HEK293 (cell line): ENCODE measurements around the gene RRAS.
A peak's percentile ranks its signal among the peaks of the same experiment; 100 is the strongest.

ENCODE experiments used
- CTCF ChIA-PET: fragments of 350-600 bp; formaldehyde crosslinking; extraction: SDS; loops from one replicate; lab custom pipeline; 2021; ENCODE audit warnings: antibody characterized with exemption; lab: Yijun Ruan, JAX
- POLR2A ChIA-PET: fragments of 300-600 bp; formaldehyde crosslinking; extraction: SDS; loops from one replicate; lab custom pipeline; 2020; ENCODE audit warnings: antibody characterized with exemption, inconsistent platforms; lab: Yijun Ruan, JAX
- H3K27ac ChIP-seq: fragments of 200-500 bp; sonication (Bioruptor generic); 2 replicates; pipeline ENCODE4 v1.5.1; 2014; ENCODE audit warnings: low read depth, low read length, control low read depth, inconsistent platforms; ENCODE audit errors: extremely low read depth
- H3K36me3 ChIP-seq, 2 experiments: fragments of 200-500 bp in 1 of 2; sonication (Bioruptor generic) in 1 of 2; 1 replicate in 1 of 2; 2 replicates in 1 of 2; pipeline ENCODE4 v1.5.1; 2014 to 2017; ENCODE audit warnings: inconsistent platforms in 2 of 2, low read length in 2 of 2; ENCODE audit not compliant: control insufficient read depth in 2 of 2, insufficient read depth in 1 of 2
- H3K4me1 ChIP-seq: fragments of 200-500 bp; sonication (Bioruptor generic); 2 replicates; pipeline ENCODE4 v1.5.1; 2014; ENCODE audit warnings: mild to moderate bottlenecking, low read length, inconsistent platforms; ENCODE audit not compliant: control insufficient read depth, insufficient read depth
- H3K4me3 ChIP-seq: 2 replicates; pipeline ENCODE4 v1.5.1; 2011; ENCODE audit warnings: low read depth, mild to moderate bottlenecking, control low read depth, low read length, moderate library complexity
- H3K9me3 ChIP-seq: fragments of 200-500 bp; sonication (Bioruptor generic); 2 replicates; pipeline ENCODE4 v1.5.1; 2014; ENCODE audit warnings: low read depth, low read length, inconsistent platforms; ENCODE audit not compliant: control insufficient read depth, insufficient read depth
- EGR2 ChIP-seq: fragments of 450-650 bp; formaldehyde crosslinking; IDR thresholded peaks from 2 replicates; pipeline ENCODE4 v1.5.1; 2016; ENCODE audit warnings: low read depth, missing biosample characterization, missing genetic modification characterization
- GLIS2 ChIP-seq: fragments of 450-650 bp; formaldehyde crosslinking; IDR thresholded peaks from 2 replicates; pipeline ENCODE4 v1.5.1; 2016; ENCODE audit warnings: missing biosample characterization, missing genetic modification characterization
- HIC1 ChIP-seq: fragments of 450-650 bp; formaldehyde crosslinking; IDR thresholded peaks from 2 replicates; pipeline ENCODE4 v1.5.1; 2016; ENCODE audit warnings: missing biosample characterization, missing genetic modification characterization
- IKZF3 ChIP-seq: fragments of 450-650 bp; IDR thresholded peaks from 2 replicates; pipeline ENCODE4 v1.5.0; 2018; ENCODE audit warnings: missing biosample characterization, mild to moderate bottlenecking, missing genetic modification characterization, moderate library complexity
- KLF1 ChIP-seq: fragments of 450-650 bp; formaldehyde crosslinking; IDR thresholded peaks from 2 replicates; pipeline ENCODE4 v1.5.1; 2016; ENCODE audit warnings: missing biosample characterization, missing genetic modification characterization
- KLF10 ChIP-seq: fragments of 450-650 bp; IDR thresholded peaks from 2 replicates; pipeline ENCODE4 v1.5.1; 2018; ENCODE audit warnings: missing biosample characterization, mild to moderate bottlenecking, missing genetic modification characterization
- KLF17 ChIP-seq: fragments of 450-650 bp; formaldehyde crosslinking; IDR thresholded peaks from 2 replicates; pipeline ENCODE4 v1.5.1; 2016; ENCODE audit warnings: missing biosample characterization, missing genetic modification characterization
- KLF7 ChIP-seq: fragments of 450-650 bp; formaldehyde crosslinking; IDR thresholded peaks from 2 replicates; pipeline ENCODE4 v1.5.1; 2016; ENCODE audit warnings: missing biosample characterization, missing genetic modification characterization, borderline replicate concordance
- SP2 ChIP-seq: fragments of 450-650 bp; formaldehyde crosslinking; IDR thresholded peaks from 2 replicates; pipeline ENCODE4 v1.5.1; 2016; ENCODE audit warnings: missing biosample characterization, missing genetic modification characterization
- SP3 ChIP-seq: fragments of 450-650 bp; formaldehyde crosslinking; IDR thresholded peaks from 2 replicates; pipeline ENCODE4 v1.5.1; 2016; ENCODE audit warnings: missing biosample characterization, missing genetic modification characterization
- ZBTB20 ChIP-seq: fragments of 450-650 bp; formaldehyde crosslinking; IDR thresholded peaks from 2 replicates; pipeline ENCODE4 v1.5.1; 2016; ENCODE audit warnings: missing biosample characterization, missing genetic modification characterization
- ZBTB6 ChIP-seq: fragments of 450-650 bp; formaldehyde crosslinking; IDR thresholded peaks from 2 replicates; pipeline ENCODE4 v1.5.1; 2017; ENCODE audit warnings: missing biosample characterization, missing genetic modification characterization
- ZNF138 ChIP-seq: fragments of 450-650 bp; formaldehyde crosslinking; IDR thresholded peaks from 2 replicates; pipeline ENCODE4 v1.5.1; 2016; ENCODE audit warnings: missing biosample characterization, missing genetic modification characterization, borderline replicate concordance
- ZNF169 ChIP-seq: fragments of 450-650 bp; formaldehyde crosslinking; IDR thresholded peaks from 2 replicates; pipeline ENCODE4 v1.5.1; 2016; ENCODE audit warnings: missing biosample characterization, missing genetic modification characterization
- ZNF335 ChIP-seq: fragments of 450-650 bp; formaldehyde crosslinking; conservative IDR thresholded peaks from 2 replicates; pipeline ENCODE4 v1.5.1; 2016; ENCODE audit warnings: missing biosample characterization, missing genetic modification characterization
- ZNF341 ChIP-seq: fragments of 450-650 bp; formaldehyde crosslinking; IDR thresholded peaks from 2 replicates; pipeline ENCODE4; 2016; ENCODE audit warnings: low read depth, missing biosample characterization, missing genetic modification characterization
- ZNF366 ChIP-seq: fragments of 450-650 bp; formaldehyde crosslinking; conservative IDR thresholded peaks from 2 replicates; pipeline ENCODE4 v1.5.1; 2016; ENCODE audit warnings: missing biosample characterization, missing genetic modification characterization
- ZNF37A ChIP-seq: fragments of 450-650 bp; IDR thresholded peaks from 2 replicates; pipeline ENCODE4 v1.5.1; 2018; ENCODE audit warnings: missing biosample characterization, missing genetic modification characterization
- ZNF423 ChIP-seq: fragments of 450-650 bp; formaldehyde crosslinking; IDR thresholded peaks from 2 replicates; pipeline ENCODE4 v1.5.1; 2016; ENCODE audit warnings: missing biosample characterization, missing genetic modification characterization
- ZNF426 ChIP-seq: fragments of 450-650 bp; formaldehyde crosslinking; IDR thresholded peaks from 2 replicates; pipeline ENCODE4 v1.5.1; 2017; ENCODE audit warnings: missing biosample characterization, missing genetic modification characterization, mild to moderate bottlenecking, inconsistent platforms, moderate library complexity
- ZNF513 ChIP-seq: fragments of 450-650 bp; IDR thresholded peaks from 2 replicates; pipeline ENCODE4 v1.5.1; 2018; ENCODE audit warnings: missing biosample characterization, missing genetic modification characterization
- ZNF580 ChIP-seq: fragments of 450-650 bp; formaldehyde crosslinking; IDR thresholded peaks from 2 replicates; pipeline ENCODE4 v1.5.1; 2016; ENCODE audit warnings: missing biosample characterization, missing genetic modification characterization
- ZNF600 ChIP-seq: fragments of 450-650 bp; formaldehyde crosslinking; IDR thresholded peaks from 2 replicates; pipeline ENCODE4 v1.5.1; 2016; ENCODE audit warnings: missing biosample characterization, missing genetic modification characterization
- ZNF670 ChIP-seq: fragments of 450-650 bp; formaldehyde crosslinking; IDR thresholded peaks from 2 replicates; pipeline ENCODE4 v1.5.1; 2016; ENCODE audit warnings: missing biosample characterization, missing genetic modification characterization, low read depth
- ZNF791 ChIP-seq: fragments of 450-650 bp; formaldehyde crosslinking; IDR thresholded peaks from 2 replicates; pipeline ENCODE4 v1.5.1; 2016; ENCODE audit warnings: missing biosample characterization, missing genetic modification characterization
- ZXDB ChIP-seq: fragments of 450-650 bp; formaldehyde crosslinking; IDR thresholded peaks from 2 replicates; pipeline ENCODE4 v1.5.1; 2016; ENCODE audit warnings: missing biosample characterization, missing genetic modification characterization

The RRAS gene

GRCh38 chr19:49639401-49640112, 386 bp downstream of the RRAS start (continued):
- TF ChIP-seq ZNF600 (tag by site-specific recombination) (peak; percentile 50; the same call in 1 of the 2 replicates), ZNF37A (tag by site-specific recombination) (no peak), EGR2 (tag by site-specific recombination) (peak; percentile 62)

- Histone ChIP-seq H3K4me1 (peaks cover 26% of the 10 kb centered on the region), H3K36me3 (no peaks in the 10 kb centered on the region; a peak in 1 of 3 replicates), H3K27ac (0 out of 2 replicates have a peak overlapping the region, but pooled peaks have one; percentile 20), H3K9me3 (no peaks in the 10 kb centered on the region), H3K4me3 (no peak overlapping the region)
- POLR2A ChIA-PET: interaction anchor here (0.5 to 1.4 kb wide), 9 partner anchors 19 to 649 kb away, joined by 3 to 8 read pairs (median 3); partner anchors contain the start of genes ATF5 and NUP62
- CTCF ChIA-PET: interaction anchor here (0.5 to 0.8 kb wide), 4 partner anchors 11 to 43 kb away, joined by 3 read pairs; no protein-coding TSS in a partner anchor
- peak; percentile 79 for TF ChIP-seq ZNF423 (tag by site-specific recombination)
- TF ChIP-seq SP2 (tag by site-specific recombination): peak; percentile 73
- 0 out of 2 replicates have a peak, but pooled peaks have one; percentile 15 for TF ChIP-seq KLF7 (tag by site-specific recombination)
- TF ChIP-seq ZNF426 (tag by site-specific recombination): no peak
- TF ChIP-seq ZNF791 (tag by site-specific recombination): no peak
- peak; percentile 71 for TF ChIP-seq GLIS2 (tag by site-specific recombination)
- peak; percentile 90 for TF ChIP-seq EGR2 (tag by site-specific recombination)
- peak; percentile 72 for TF ChIP-seq KLF10 (tag by site-specific recombination)
- no peak for TF ChIP-seq ZNF670 (tag by site-specific recombination)
- TF ChIP-seq ZNF169: no peak
- TF ChIP-seq ZNF335: peak; percentile 92
- TF ChIP-seq ZNF366 (tag by site-specific recombination): peak; percentile 66
- TF ChIP-seq HIC1 (tag by site-specific recombination): 0 out of 2 replicates have a peak, but pooled peaks have one; percentile 12
- TF ChIP-seq ZXDB (tag by site-specific recombination): no peak
- TF ChIP-seq ZNF513 (tag by site-specific recombination): peak; percentile 94
- TF ChIP-seq KLF17 (tag by site-specific recombination): 0 out of 2 replicates have a peak, but pooled peaks have one; percentile 34
- no peak for TF ChIP-seq ZNF138 (tag by site-specific recombination)
- peak; percentile 86 for TF ChIP-seq KLF1 (tag by site-specific recombination)
- 0 out of 2 replicates have a peak, but pooled peaks have one; percentile 6 for TF ChIP-seq ZBTB20
- TF ChIP-seq ZNF341 (tag by site-specific recombination): no peak; the same call in 1 of the 2 replicates
- TF ChIP-seq IKZF3: peak; percentile 75; the same call in 1 of the 2 replicates
- peak; percentile 74 for TF ChIP-seq SP3 (tag by site-specific recombination)
- peak; percentile 63; the same call in 1 of the 2 replicates for TF ChIP-seq ZBTB6 (tag by site-specific recombination)
- TF ChIP-seq ZNF580: 0 out of 2 replicates have a peak, but pooled peaks have one; percentile 16
Observed at GRCh38 chr19:49637821-49638738, 1.9 kb downstream of the RRAS start.
